Urinary bladder (tissue), 4 donors: ENCODE data around the gene DOK7. TPM values are rescaled to one million over a fixed set of nuclear protein-coding genes. Genes with fewer than 3 reads are reported as not detected.

Source experiments
- DNase-seq: peaks from one replicate; pipeline ENCODE4 v3.0.0-alpha.2; 2015; ENCODE audit errors: extremely low spot score
- H3K27ac ChIP-seq: one replicate; pipeline ENCODE4 v1.5.1; 2013; ENCODE audit warnings: low read depth, mild to moderate bottlenecking, moderate library complexity
- H3K36me3 ChIP-seq: one replicate; pipeline ENCODE4 v1.6.1; 2013; ENCODE audit warnings: mild to moderate bottlenecking, moderate library complexity; ENCODE audit not compliant: insufficient read depth
- H3K4me1 ChIP-seq: one replicate; pipeline ENCODE4 v1.6.1; 2013; ENCODE audit warnings: mild to moderate bottlenecking, moderate library complexity; ENCODE audit not compliant: insufficient read depth
- H3K4me3 ChIP-seq: one replicate; pipeline ENCODE4 v1.5.1; 2013; ENCODE audit warnings: low read depth, low read length
- WGBS: extraction: QIAGEN DNeasy Blood & Tissue Kit; methylation state at CpG from one replicate; pipeline ENCODE4 v1.1.7; 2013; 5-methylcytosine and 5-hydroxymethylcytosine counted together
- polyA plus RNA-seq: library from polyadenylated mRNA; stranded (reverse); fragments of 200-250 nt; gene quantifications from one replicate; pipeline ENCODE4 v1.2.3, GENCODE V29; 2013
- total RNA-seq: library from RNA; depleted of rRNA; stranded (reverse); fragments of >200 nt; gene quantifications from one replicate; pipeline ENCODE4 v1.2.3, GENCODE V29; 2014
- donor health status: healthy with polysubstance abuse.
- donor health status: healthy.

The DOK7 gene
- total and polyA plus RNA-seq, 2 donors: 0.96 to 2.2 TPM

GRCh38 chr4:3517731-3518510, 54.8 kb downstream of the DOK7 start:
- H3K36me3 ChIP-seq: peaks cover 12% of the 10 kb centered on the region
- no peak overlapping the region for H3K4me3 ChIP-seq
- WGBS: 94% methylated on average over 49 of the region's 49 CpGs
- no peaks in the 10 kb centered on the region for H3K4me1 ChIP-seq
- no peak overlapping the region for H3K27ac ChIP-seq
- no peak for DNase-seq

- WGBS: 89% methylated on average over 11 of the region's 11 CpGs
- H3K36me3 ChIP-seq: peaks cover 12% of the 10 kb centered on the region
Measured at GRCh38 chr4:3518511-3518880, 55.4 kb downstream of the DOK7 start.

DNA sequence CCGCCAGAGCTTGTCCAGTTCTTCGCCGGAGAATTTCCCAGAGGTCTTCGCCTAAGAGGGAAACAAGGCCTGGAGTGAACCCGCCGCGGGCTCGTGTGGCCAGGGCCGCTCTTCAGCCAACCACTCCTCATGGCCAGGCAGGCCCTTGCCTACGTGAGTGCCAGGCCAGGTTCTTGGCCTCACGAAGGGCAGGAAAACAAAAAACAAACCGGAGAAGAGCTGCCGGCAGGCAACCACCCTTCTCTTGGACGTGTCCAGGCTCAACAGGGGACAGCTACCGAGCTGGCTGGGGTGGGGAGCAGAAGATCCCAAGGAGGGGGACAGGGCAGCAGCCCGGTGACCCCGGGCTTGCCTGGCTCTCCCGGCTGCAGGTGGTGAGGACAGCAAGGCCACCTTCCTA, 55.8 kb downstream of the DOK7 start:
- no peaks in the 10 kb centered on the region for H3K4me1 ChIP-seq
- WGBS: 92% methylated on average over 18 of the region's 18 CpGs
- no peak for DNase-seq
- H3K4me3 ChIP-seq: no peak overlapping the region
- H3K27ac ChIP-seq: no peak overlapping the region
- peaks cover 12% of the 10 kb centered on the region for H3K36me3 ChIP-seq

More at GRCh38 chr4:3518511-3518880, 55.4 kb downstream of the DOK7 start:
- Histone ChIP-seq H3K4me1 (no peaks in the 10 kb centered on the region), H3K4me3 (no peak overlapping the region), H3K27ac (no peak overlapping the region)
- no peak for DNase-seq

DNA sequence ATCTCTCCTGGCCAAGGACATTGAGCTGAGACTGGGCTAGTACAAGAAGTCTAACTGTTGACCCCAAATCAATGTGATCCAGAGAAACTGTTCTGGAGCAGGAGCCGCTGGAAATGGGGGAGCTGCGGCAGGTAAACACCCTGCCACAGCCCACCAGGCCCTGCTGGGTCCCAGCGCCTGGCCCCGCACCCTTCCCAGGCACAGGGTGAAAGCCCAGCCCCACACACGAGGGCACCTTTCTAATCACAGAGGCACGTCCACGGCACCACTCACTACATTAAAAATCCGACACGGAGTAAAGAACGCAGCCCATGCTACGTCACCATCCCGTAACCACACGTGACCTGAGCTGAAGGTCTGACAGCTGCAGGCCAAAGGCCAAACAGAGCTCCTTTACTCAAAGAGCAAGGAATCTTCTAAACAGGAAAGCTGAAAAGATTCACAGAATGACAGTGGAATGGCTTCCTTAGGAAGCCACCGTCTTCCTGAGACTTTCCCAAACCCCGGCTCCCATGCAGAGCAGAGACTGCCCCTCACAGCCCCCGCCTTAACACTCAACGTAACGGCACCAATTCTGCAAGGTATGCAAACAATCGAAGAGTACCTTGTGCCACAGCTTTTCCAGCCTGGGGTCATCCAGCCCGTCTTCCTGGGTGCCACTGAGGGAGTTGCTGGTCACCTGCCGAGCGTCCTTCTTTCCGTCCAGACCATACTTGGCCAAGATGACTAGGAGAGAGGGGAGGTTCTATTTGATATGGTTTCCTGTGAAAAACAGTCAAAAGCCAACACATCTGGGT, 56.6 kb downstream of the DOK7 start:
- H3K4me3 ChIP-seq: no peak overlapping the region
- H3K4me1 ChIP-seq: no peaks in the 10 kb centered on the region
- no peak for DNase-seq
- 93% methylated on average over 23 of the region's 23 CpGs for WGBS
- H3K36me3 ChIP-seq: peaks cover 12% of the 10 kb centered on the region
- no peak overlapping the region for H3K27ac ChIP-seq

- H3K4me1 ChIP-seq: no peaks in the 10 kb centered on the region
- no peak overlapping the region for H3K27ac ChIP-seq
- 87% methylated on average over 11 of the region's 11 CpGs for whole genome bisulfite sequencing
- H3K4me3 ChIP-seq: no peak overlapping the region
- DNase-seq: no peak
- H3K36me3 ChIP-seq: peaks cover 12% of the 10 kb centered on the region
Measured at GRCh38 chr4:3520276-3520675, 57.2 kb downstream of the DOK7 start.

- no peak overlapping the region for H3K4me3 ChIP-seq
- DNase-seq: no peak
- peaks cover 12% of the 10 kb centered on the region for H3K36me3 ChIP-seq
- WGBS: 92% methylated on average over 31 of the region's 31 CpGs
- H3K4me1 ChIP-seq: no peaks in the 10 kb centered on the region
- H3K27ac ChIP-seq: no peak overlapping the region
Measured at GRCh38 chr4:3520796-3521600, 57.9 kb downstream of the DOK7 start.

DNA sequence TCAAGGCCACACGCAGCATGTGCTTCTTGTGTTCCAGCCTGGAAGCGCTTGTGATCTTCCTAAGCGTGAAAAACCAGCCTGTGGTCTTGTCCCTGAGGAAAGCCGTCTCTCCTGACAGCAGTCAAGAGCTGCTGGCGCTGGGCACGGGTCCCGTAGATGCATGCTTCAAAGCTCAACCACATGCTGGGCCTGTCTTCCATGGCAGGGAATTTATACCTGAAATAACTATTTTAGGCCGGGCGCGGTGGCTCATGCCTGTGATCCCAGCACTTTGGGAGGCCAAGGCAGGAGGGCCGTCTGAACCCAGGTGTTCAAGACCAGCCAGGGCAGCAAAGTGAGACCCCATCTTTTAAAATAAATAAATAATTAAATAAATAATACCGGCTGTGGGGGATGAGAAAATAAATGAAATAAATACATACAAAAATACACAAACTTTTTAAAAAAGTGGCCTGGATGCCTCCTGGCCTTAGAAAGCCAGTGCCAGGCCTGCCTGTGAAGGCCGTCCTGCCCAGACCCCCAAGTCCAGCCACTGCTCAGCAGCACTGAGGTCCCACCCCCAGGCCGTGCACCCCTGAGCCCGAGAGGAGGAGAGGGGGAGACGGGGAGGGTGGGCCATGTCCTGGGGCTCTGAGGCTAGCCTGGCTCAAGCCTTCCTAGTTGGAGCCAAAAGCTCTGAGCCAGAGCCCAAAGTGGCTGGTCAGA, 58.7 kb downstream of the DOK7 start:
- peaks cover 12% of the 10 kb centered on the region for H3K36me3 ChIP-seq
- 91% methylated on average over 16 of the region's 16 CpGs for WGBS
- DNase-seq: no peak

GRCh38 chr4:3522326-3522640, 59.2 kb downstream of the DOK7 start:
- WGBS: 91% methylated on average over 15 of the region's 15 CpGs
- peaks cover 12% of the 10 kb centered on the region for H3K36me3 ChIP-seq
- no peak for DNase-seq

More for the DNA sequence above, 58.7 kb downstream of the DOK7 start:
- Histone ChIP-seq H3K4me3 (no peak overlapping the region), H3K4me1 (no peaks in the 10 kb centered on the region), H3K27ac (no peak overlapping the region)

DNA sequence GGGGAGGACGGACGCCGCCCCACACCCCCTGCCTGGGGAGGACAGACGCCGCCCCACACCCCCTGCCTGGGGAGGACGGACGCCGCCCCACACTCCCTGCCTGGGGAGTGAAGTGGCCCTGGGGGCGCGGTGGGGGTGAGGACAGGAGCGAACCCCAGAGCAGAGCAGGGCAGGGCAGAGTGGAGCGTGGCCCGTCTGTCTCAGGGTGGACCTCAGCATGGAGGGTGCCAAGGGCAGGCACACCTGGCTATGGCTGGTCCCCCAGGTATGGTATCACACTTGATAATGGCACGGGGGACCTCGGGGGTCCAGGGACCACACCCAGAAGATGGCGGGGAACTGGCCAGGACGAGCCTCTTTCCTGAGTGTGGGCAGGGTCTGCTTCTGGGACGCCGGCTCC, 59.5 kb downstream of the DOK7 start:
- Histone ChIP-seq H3K4me3 (no peak overlapping the region), H3K27ac (no peak overlapping the region), H3K36me3 (peaks cover 13% of the 10 kb centered on the region), H3K4me1 (no peaks in the 10 kb centered on the region)
- DNase-seq: no peak
- WGBS: 94% methylated on average over 19 of the region's 19 CpGs

More at GRCh38 chr4:3522326-3522640, 59.2 kb downstream of the DOK7 start:
- Histone ChIP-seq H3K27ac (no peak overlapping the region), H3K4me3 (no peak overlapping the region), H3K4me1 (no peaks in the 10 kb centered on the region)

DNA sequence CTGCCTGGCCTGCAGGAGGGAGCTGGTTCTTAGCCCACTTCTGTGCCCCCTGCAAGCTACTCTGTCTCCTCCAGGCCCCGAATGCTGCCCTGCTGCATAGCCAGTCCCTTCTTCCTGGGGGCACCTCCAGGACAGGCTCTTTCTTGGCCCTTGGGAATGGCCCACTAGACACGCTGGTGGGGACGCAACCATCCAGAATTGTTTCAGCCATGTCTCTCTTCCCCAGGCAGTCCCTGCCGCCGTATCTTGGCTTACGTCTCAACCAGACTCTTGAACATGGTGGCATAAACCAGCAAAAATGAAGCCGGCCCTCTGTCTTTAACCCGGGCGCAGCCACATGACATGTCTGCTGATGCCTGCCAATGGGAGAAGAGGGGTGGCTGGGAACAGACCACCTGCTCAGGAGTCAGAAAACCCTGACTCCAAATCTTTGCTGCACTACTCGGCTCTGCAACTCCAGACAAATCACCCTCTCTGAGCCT, 60.1 kb downstream of the DOK7 start:
- no peaks in the 10 kb centered on the region for H3K4me1 ChIP-seq
- no peak for DNase-seq
- peaks cover 8% of the 10 kb centered on the region for H3K36me3 ChIP-seq
- WGBS: 96% methylated on average over 10 of the region's 10 CpGs
- no peak overlapping the region for H3K4me3 ChIP-seq
- H3K27ac ChIP-seq: no peak overlapping the region

DNA sequence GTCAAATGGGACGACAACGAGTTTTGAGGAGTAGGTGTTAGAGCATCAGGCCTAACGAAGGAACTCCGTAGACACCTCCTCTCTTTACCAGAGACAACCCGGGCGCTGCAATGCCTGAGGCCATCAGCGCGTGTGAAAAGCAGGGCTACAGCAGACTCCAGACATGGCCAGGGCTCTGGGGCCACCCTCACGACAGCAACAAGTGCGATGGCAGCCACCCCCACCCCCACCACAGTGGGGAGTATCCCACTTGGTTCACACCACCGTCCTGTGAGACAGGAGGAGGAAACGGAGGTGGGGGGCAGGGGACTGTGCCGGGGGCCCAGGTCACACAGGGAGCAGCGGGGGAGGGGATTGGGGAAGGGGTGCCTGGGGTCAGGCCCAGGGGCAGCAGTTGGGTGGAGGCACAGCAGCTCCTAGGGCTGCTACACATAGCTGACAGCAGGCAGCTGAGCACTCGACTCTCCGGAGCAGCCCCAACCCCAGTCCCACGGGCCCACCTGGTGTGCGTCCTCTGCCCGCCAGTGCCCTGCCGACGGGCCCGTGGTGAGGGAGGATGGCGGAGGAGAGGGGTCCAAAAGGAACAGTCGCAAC, 60.6 kb downstream of the DOK7 start:
- H3K4me1 ChIP-seq: no peaks in the 10 kb centered on the region
- no peak overlapping the region for H3K4me3 ChIP-seq
- H3K27ac ChIP-seq: no peak overlapping the region
- no peak for DNase-seq
- H3K36me3 ChIP-seq: peaks cover 6% of the 10 kb centered on the region
- 89% methylated on average over 24 of the region's 24 CpGs for WGBS

- Histone ChIP-seq H3K4me1 (no peaks in the 10 kb centered on the region), H3K4me3 (no peak overlapping the region), H3K36me3 (peaks cover 6% of the 10 kb centered on the region), H3K27ac (no peak overlapping the region)
- no peak for DNase-seq
- WGBS: 91% methylated on average over 8 of the region's 8 CpGs
Measured at GRCh38 chr4:3524349-3524748, 61.2 kb downstream of the DOK7 start.

DNA sequence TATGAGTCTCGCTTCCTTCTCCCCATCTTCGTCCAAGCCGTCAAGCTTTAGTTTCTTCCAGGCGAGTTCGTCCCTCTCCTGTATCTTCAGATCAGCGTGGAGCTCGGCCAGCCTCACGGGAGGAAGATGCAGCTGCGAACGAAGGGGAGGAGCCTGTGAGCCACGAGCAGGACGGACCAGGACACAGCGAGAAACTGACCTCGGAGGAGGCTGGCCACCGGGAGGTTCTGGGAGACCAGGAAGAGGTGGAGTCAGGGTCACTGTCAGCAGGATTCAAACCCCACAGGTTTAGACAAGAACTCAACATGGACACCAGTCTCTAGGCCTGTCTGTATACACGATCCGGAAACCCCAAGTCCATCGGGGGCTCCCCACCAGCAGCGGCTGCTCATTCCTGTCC, 61.8 kb downstream of the DOK7 start:
- no peak for DNase-seq
- no peaks in the 10 kb centered on the region for H3K4me1 ChIP-seq
- WGBS: 79% methylated on average over 19 of the region's 19 CpGs
- no peak overlapping the region for H3K4me3 ChIP-seq
- no peak overlapping the region for H3K27ac ChIP-seq
- peaks cover 6% of the 10 kb centered on the region for H3K36me3 ChIP-seq
